OCI-LY7 (cell line): ENCODE data around the gene UMAD1. TPM values are rescaled to one million over a fixed set of nuclear protein-coding genes. Genes with fewer than 3 reads are reported as not detected.

Experiments
- BruUV-seq: library from RNA; stranded (reverse); fragments of 400-500 nt; replicated peaks from 2 replicates; lab custom pipeline; 2021; lab: Mats Ljungman, UMichigan
- CTCF ChIA-PET: fragments of 300-600 bp; sonication (Branson Sonifier 250); formaldehyde crosslinking; loops from one replicate; lab custom pipeline; 2022; ENCODE audit warnings: antibody characterized with exemption; ENCODE audit not compliant: unreplicated experiment; lab: Charles Lee
- POLR2A ChIA-PET: fragments of 300-600 bp; sonication (Branson Sonifier 250); formaldehyde crosslinking; loops from one replicate; lab custom pipeline; 2022; ENCODE audit warnings: antibody characterized with exemption; lab: Charles Lee
- DNase-seq: peaks from one replicate; pipeline ENCODE4 v3.0.0-alpha.2; 2015; ENCODE audit warnings: low spot score
- H2AFZ ChIP-seq: fragments of 200-600 bp; sonication (generic), shearing (Covaris generic); 2 replicates; pipeline ENCODE4 v1.6.1; 2014; ENCODE audit warnings: mild to moderate bottlenecking, antibody characterized with exemption, low read length, moderate library complexity
- H3K27ac ChIP-seq: fragments of 200-600 bp; sonication (generic); 2 replicates; pipeline ENCODE4 v1.5.1; 2014; ENCODE audit warnings: mixed run types, low read depth, mild to moderate bottlenecking, moderate library complexity, low read length, inconsistent platforms; ENCODE audit not compliant: poor library complexity, severe bottlenecking
- H3K36me3 ChIP-seq: fragments of 200-600 bp; sonication (generic); 2 replicates; pipeline ENCODE4 v1.6.1; 2014; ENCODE audit warnings: mild to moderate bottlenecking, antibody characterized with exemption, low read length, moderate library complexity, mixed read lengths; ENCODE audit not compliant: insufficient read depth
- H3K4me1 ChIP-seq: fragments of 200-600 bp; sonication (generic); 2 replicates; pipeline ENCODE4 v1.5.1; 2014; ENCODE audit warnings: mild to moderate bottlenecking, low read length; ENCODE audit not compliant: insufficient read depth, poor library complexity, severe bottlenecking
- H3K4me2 ChIP-seq: fragments of 200-600 bp; sonication (generic); 2 replicates; pipeline ENCODE4 v1.6.1; 2014; ENCODE audit warnings: mild to moderate bottlenecking, low read length
- H3K4me3 ChIP-seq: fragments of 200-600 bp; sonication (generic); 2 replicates; pipeline ENCODE4 v1.5.1; 2014; ENCODE audit warnings: mild to moderate bottlenecking, low read depth, low read length; ENCODE audit not compliant: poor library complexity, severe bottlenecking
- H3K79me2 ChIP-seq: fragments of 200-600 bp; sonication (generic); 2 replicates; pipeline ENCODE4 v1.6.1; 2016; ENCODE audit warnings: low read depth, mild to moderate bottlenecking, low read length, moderate library complexity, mixed read lengths; ENCODE audit not compliant: insufficient read depth
- H3K9me2 ChIP-seq: fragments of 200-600 bp; sonication (generic); 2 replicates; pipeline ENCODE4 v1.6.1; 2016; ENCODE audit warnings: mild to moderate bottlenecking, low read length, mixed read lengths; ENCODE audit not compliant: insufficient read depth
- H3K9me3 ChIP-seq: fragments of 200-600 bp; sonication (generic); 2 replicates; pipeline ENCODE4 v1.6.1; 2014; ENCODE audit warnings: mild to moderate bottlenecking, mixed run types, low read length, mixed read lengths
- H4K20me1 ChIP-seq: fragments of 200-600 bp; sonication (generic); 2 replicates; pipeline ENCODE4 v1.6.1; 2014; ENCODE audit warnings: mild to moderate bottlenecking, antibody characterized with exemption, low read length, moderate library complexity, mixed read lengths; ENCODE audit not compliant: insufficient read depth
- CTCF ChIP-seq: fragments of 200-600 bp; sonication (generic); conservative IDR thresholded peaks from 2 replicates; pipeline ENCODE4 v1.5.1; 2014; ENCODE audit warnings: mild to moderate bottlenecking, antibody characterized with exemption, low read length, moderate library complexity, mixed read lengths
- EZH2phosphoT487 ChIP-seq: fragments of 200-600 bp; sonication (generic); IDR thresholded peaks from 2 replicates; pipeline ENCODE4 v1.6.1; 2018; ENCODE audit warnings: low read depth, borderline replicate concordance, mild to moderate bottlenecking, mixed run types, antibody characterized with exemption, low read length, moderate library complexity, mixed read lengths
- intact Hi-C: fragments of 100-400 bp; cut with micrococcal nuclease; formaldehyde crosslinking; loops from one replicate; pipeline ENCODE4 v1.10.0; 2022; ENCODE audit not compliant: unreplicated experiment
- total RNA-seq, 2 experiments: library from RNA; depleted of rRNA in 1 of 2; stranded (reverse); fragments of >200 nt in 1 of 2; shearing (Covaris generic) in 1 of 2; gene quantifications; 2 replicates each; pipeline ENCODE4 v1.2.3, GENCODE V29; 2014 to 2022

UMAD1 gene
- total RNA-seq, 2 experiments from 2014 or later = 8.7 to 15.2 TPM

GRCh38 chr7:7745258-7745657 lies 104.7 kb downstream of the UMAD1 start:
- no peaks in the 10 kb centered on the region for H3K9me2 ChIP-seq
- intact Hi-C loops = no loop called here
- no peak overlapping the region for H3K4me2 ChIP-seq
- no TSS peak for BruUV-seq
- ChIA-PET CTCF (no interaction called here), POLR2A (interaction anchor here (0.7 to 2.7 kb wide), 4 partner anchors 11 to 253 kb away, joined by 3 to 8 read pairs (median 6); no protein-coding TSS in a partner anchor)
- H3K4me1 ChIP-seq = no peaks in the 10 kb centered on the region
- H3K4me3 ChIP-seq = no peak overlapping the region
- H3K27ac ChIP-seq = no peak overlapping the region
- H4K20me1 ChIP-seq = no peaks in the 10 kb centered on the region
- no peak for TF ChIP-seq EZH2phosphoT487
- TF ChIP-seq CTCF = no peak
- H2AFZ ChIP-seq = no peak overlapping the region
- no peak for DNase-seq
- no peaks in the 10 kb centered on the region for H3K9me3 ChIP-seq
- no peaks in the 10 kb centered on the region for H3K79me2 ChIP-seq
- H3K36me3 ChIP-seq = no peaks in the 10 kb centered on the region

- no TSS peak for BruUV-seq
- H3K4me2 ChIP-seq = no peak overlapping the region
- DNase-seq = no peak
- H3K4me1 ChIP-seq = no peaks in the 10 kb centered on the region
- no peak overlapping the region for H3K27ac ChIP-seq
- intact Hi-C loops = no loop called here
- H4K20me1 ChIP-seq = no peaks in the 10 kb centered on the region
- no peaks in the 10 kb centered on the region for H3K9me2 ChIP-seq
- no peaks in the 10 kb centered on the region for H3K9me3 ChIP-seq
- no peak for TF ChIP-seq CTCF
- TF ChIP-seq EZH2phosphoT487 = no peak
- no peaks in the 10 kb centered on the region for H3K36me3 ChIP-seq
- ChIA-PET CTCF (no interaction called here), POLR2A (interaction anchor here (1.7 kb wide), 1 partner anchor 10 kb away, joined by 8 read pairs; no protein-coding TSS in a partner anchor)
- H3K4me3 ChIP-seq = no peak overlapping the region
- H2AFZ ChIP-seq = no peak overlapping the region
- no peaks in the 10 kb centered on the region for H3K79me2 ChIP-seq
These were observed 105.4 kb downstream of the UMAD1 start for GRCh38 chr7:7745966-7746365.

- no peaks in the 10 kb centered on the region for H4K20me1 ChIP-seq
- ChIA-PET CTCF (no interaction called here), POLR2A (interaction anchor here (1.7 kb wide), 1 partner anchor 10 kb away, joined by 8 read pairs; no protein-coding TSS in a partner anchor)
- no peaks in the 10 kb centered on the region for H3K9me3 ChIP-seq
- H3K36me3 ChIP-seq = no peaks in the 10 kb centered on the region
- H3K4me1 ChIP-seq = no peaks in the 10 kb centered on the region
- no peaks in the 10 kb centered on the region for H3K79me2 ChIP-seq
- no TSS peak for BruUV-seq
- no peaks in the 10 kb centered on the region for H3K9me2 ChIP-seq
- no peak overlapping the region for H3K4me2 ChIP-seq
- H3K27ac ChIP-seq = no peak overlapping the region
- no peak for DNase-seq
- intact Hi-C loops = no loop called here
- H3K4me3 ChIP-seq = no peak overlapping the region
- TF ChIP-seq EZH2phosphoT487 (no peak), CTCF (no peak)
- no peak overlapping the region for H2AFZ ChIP-seq
These were observed 105.9 kb downstream of the UMAD1 start for GRCh38 chr7:7746458-7746857.
